Measurements from ENCODE around the gene CORO2B. TPM values are rescaled to one million over a fixed set of nuclear protein-coding genes. Genes with fewer than 3 reads are reported as not detected.

CORO2B gene
- total and polyA plus RNA-seq, 9 of the 15 experiments (the other 6 are each of a cell fraction or from before 2014, with no cell fraction given) = not detected

- Histone ChIP-seq H2AFZ (ENCODE audit: low read depth, low read length) (no peak overlapping the region), H4K20me1 (replicated peaks; ENCODE audit: control insufficient read depth, insufficient read depth, low read length) (peaks cover 11% of the 10 kb centered on the region; the same call in 1 of the 2 replicates), H3K27me3 (ENCODE audit: control insufficient read depth in 2 of 2, insufficient read depth in 2 of 2, low read length in 2 of 2) (peaks cover 5 to 44% of the 10 kb centered on the region in 2 experiments; a peak in 4 of 5 replicates), H3K9me1 (ENCODE audit: control insufficient read depth, insufficient read depth, low read length) (no peaks in the 10 kb centered on the region), H3K79me2 (ENCODE audit: control insufficient read depth, insufficient read depth, low read length) (no peaks in the 10 kb centered on the region), H3K4me3 (no peak overlapping the region), H3K4me2 (ENCODE audit: insufficient read depth, low read length) (no peak overlapping the region), H3K27ac (ENCODE audit: extremely low read depth, low read depth, low read length) (no peak overlapping the region), H3K9ac (ENCODE audit: insufficient read depth in 1 of 2, low read depth in 2 of 2, low read length in 2 of 2) (no peak overlapping the region), H3K4me1 (replicated peaks in 1 of 2; ENCODE audit: control insufficient read depth in 2 of 2, insufficient read depth in 2 of 2, low read length in 2 of 2) (peaks cover 0 to 7% of the 10 kb centered on the region in 2 experiments; a peak in 3 of 5 replicates), H3K9me3 (replicated peaks; ENCODE audit: control insufficient read depth, insufficient read depth, low read depth, low read length) (no peaks in the 10 kb centered on the region), H3K36me3 (ENCODE audit: control insufficient read depth, insufficient read depth, low read length) (no peaks in the 10 kb centered on the region)
- in situ Hi-C loops (cut with MboI) (no loop called here), intact Hi-C loops (cut with micrococcal nuclease) (no loop called here)
- no TSS peak for BruUV-seq (replicated peaks)
- ATAC-seq (no peak), DNase-seq (ENCODE audit: extremely low read depth in 1 of 4, low spot score in 3 of 4) (no peak), FAIRE-seq (no peak)
- 2% methylated on average over 5 of the region's 5 CpGs for WGBS (ENCODE audit: insufficient coverage, low coverage, missing lambda C conversion rate)
- ChIA-PET CTCF (ENCODE audit: low intra/inter-chr PET ratio) (no interaction called here), POLR2A (interaction anchor here (0.6 kb wide), 1 partner anchor 70 kb away, joined by 3 read pairs; no protein-coding TSS in a partner anchor)
- TF ChIP-seq ZNF655 (CRISPR knock-in tag; IDR thresholded peaks at IDR 0.05) = no peak
- no peak for TF ChIP-seq NCOA4 (IDR thresholded peaks at IDR 0.05; ENCODE audit: partially characterized antibody)
- TF ChIP-seq SMAD4 (CRISPR knock-in tag; conservative IDR thresholded peaks at IDR 0.05) = no peak
- no peak for TF ChIP-seq DMBX1 (CRISPR knock-in tag; IDR thresholded peaks at IDR 0.05; ENCODE audit: borderline replicate concordance)
- TF ChIP-seq MBD1 (CRISPR knock-in tag; IDR thresholded peaks at IDR 0.05) = no peak
- no peak for TF ChIP-seq POLR2G (IDR thresholded peaks at IDR 0.05; ENCODE audit: low read depth, low read length)
- TF ChIP-seq BHLHE40 (IDR thresholded peaks at IDR 0.05; ENCODE audit: low read length) = no peak
- no peak for TF ChIP-seq CHD4 (IDR thresholded peaks at IDR 0.05; ENCODE audit: insufficient read depth, insufficient replicate concordance, low read depth, low read length, poor library complexity, severe bottlenecking)
- no peak for TF ChIP-seq CUX1 (CRISPR knock-in tag; IDR thresholded peaks at IDR 0.05)
- no peak for TF ChIP-seq ZNF277 (CRISPR knock-in tag; IDR thresholded peaks at IDR 0.05; ENCODE audit: borderline replicate concordance)
- no peak for TF ChIP-seq CBX8 (IDR thresholded peaks at IDR 0.05; ENCODE audit: borderline replicate concordance, extremely low read depth, low read depth, low read length, poor library complexity, severe bottlenecking)
- no peak for TF ChIP-seq NELFE (IDR thresholded peaks at IDR 0.05; ENCODE audit: insufficient read depth, insufficient read length)
Observed at GRCh38 chr15:68564173-68564572, 14.6 kb upstream of the CORO2B start.

Data from K562 (cell line).